C4-2B (cell line): Measurements from ENCODE around the gene QSOX2.

ENCODE experiments used
- ZFX ChIP-seq: fragments of 450-650 bp; IDR thresholded peaks from 2 replicates; pipeline ENCODE4 v1.6.1; 2017
- TF ChIP-seq, protein P1 (sequence below): fragments of 450-650 bp; conservative IDR thresholded peaks from 2 replicates; pipeline ENCODE4 v1.5.1; 2017; ENCODE audit warnings: mild to moderate bottlenecking

DNA sequence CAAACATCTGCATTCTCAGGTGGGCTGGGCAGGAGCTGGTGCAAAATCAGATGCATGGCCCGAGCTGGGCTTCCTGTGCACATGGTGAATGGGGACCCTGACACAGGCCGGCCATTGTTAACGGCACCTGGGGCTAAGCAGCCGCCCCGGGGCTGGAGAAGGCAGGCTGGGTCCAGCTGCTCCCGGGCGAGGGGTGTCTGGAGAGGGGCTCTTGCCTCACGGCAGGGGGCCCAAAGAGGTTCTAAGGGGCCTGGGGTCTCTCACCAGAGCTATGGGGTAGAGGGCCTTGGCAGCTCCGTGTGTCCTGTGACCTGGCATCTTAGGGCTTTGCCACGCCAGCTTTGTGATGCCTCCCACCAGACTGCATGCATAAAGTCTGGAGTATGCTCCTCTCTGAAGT lies 5.1 kb upstream of the QSOX2 start:
- TF ChIP-seq, protein P1, sequence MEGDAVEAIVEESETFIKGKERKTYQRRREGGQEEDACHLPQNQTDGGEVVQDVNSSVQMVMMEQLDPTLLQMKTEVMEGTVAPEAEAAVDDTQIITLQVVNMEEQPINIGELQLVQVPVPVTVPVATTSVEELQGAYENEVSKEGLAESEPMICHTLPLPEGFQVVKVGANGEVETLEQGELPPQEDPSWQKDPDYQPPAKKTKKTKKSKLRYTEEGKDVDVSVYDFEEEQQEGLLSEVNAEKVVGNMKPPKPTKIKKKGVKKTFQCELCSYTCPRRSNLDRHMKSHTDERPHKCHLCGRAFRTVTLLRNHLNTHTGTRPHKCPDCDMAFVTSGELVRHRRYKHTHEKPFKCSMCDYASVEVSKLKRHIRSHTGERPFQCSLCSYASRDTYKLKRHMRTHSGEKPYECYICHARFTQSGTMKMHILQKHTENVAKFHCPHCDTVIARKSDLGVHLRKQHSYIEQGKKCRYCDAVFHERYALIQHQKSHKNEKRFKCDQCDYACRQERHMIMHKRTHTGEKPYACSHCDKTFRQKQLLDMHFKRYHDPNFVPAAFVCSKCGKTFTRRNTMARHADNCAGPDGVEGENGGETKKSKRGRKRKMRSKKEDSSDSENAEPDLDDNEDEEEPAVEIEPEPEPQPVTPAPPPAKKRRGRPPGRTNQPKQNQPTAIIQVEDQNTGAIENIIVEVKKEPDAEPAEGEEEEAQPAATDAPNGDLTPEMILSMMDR, result no peak
- no peak for TF ChIP-seq ZFX
